Panc1 (cell line): Measurements from ENCODE around the gene TRIM59. TPM values are rescaled to one million over a fixed set of nuclear protein-coding genes. Genes with fewer than 3 reads are reported as not detected.

ENCODE experiments used
- ATAC-seq: fragments of 200-7000 bp; cut with Tn5 transposase; 2 replicates; pipeline ENCODE4 v1.9.1; 2020; ENCODE audit warnings: mild to moderate bottlenecking, moderate library complexity
- BruUV-seq: library from RNA; stranded (reverse); fragments of 400-500 nt; replicated peaks from 2 replicates; lab custom pipeline; 2021; lab: Mats Ljungman, UMichigan
- CTCF ChIA-PET: fragments of 300-600 bp; sonication (Branson Sonifier 250); formaldehyde crosslinking; loops from one replicate; lab custom pipeline; 2022; ENCODE audit warnings: antibody characterized with exemption; lab: Charles Lee
- POLR2A ChIA-PET: fragments of 300-600 bp; sonication (Branson Sonifier 250); formaldehyde crosslinking; loops from one replicate; lab custom pipeline; 2022; ENCODE audit warnings: antibody characterized with exemption; lab: Charles Lee
- DNase-seq: peaks from one replicate; pipeline ENCODE4 v3.0.0-alpha.2; 2010; ENCODE audit warnings: low read depth, low spot score
- H3K27ac ChIP-seq: 2 replicates; pipeline ENCODE4 v1.5.1; 2011; ENCODE audit warnings: mild to moderate bottlenecking, low read length, inconsistent platforms
- H3K27me3 ChIP-seq: fragments of 200-500 bp; sonication (Bioruptor generic); 2 replicates; pipeline ENCODE4 v1.6.0; 2014; ENCODE audit warnings: low read length, inconsistent platforms; ENCODE audit not compliant: control insufficient read depth, insufficient read depth
- H3K36me3 ChIP-seq: fragments of 200-500 bp; sonication (Bioruptor generic); 2 replicates; pipeline ENCODE4 v1.5.1; 2014; ENCODE audit warnings: inconsistent platforms, mild to moderate bottlenecking, low read length, moderate library complexity; ENCODE audit not compliant: control insufficient read depth, insufficient read depth
- H3K4me1 ChIP-seq: 2 replicates; pipeline ENCODE4 v1.5.1; 2011; ENCODE audit warnings: inconsistent platforms, mild to moderate bottlenecking, low read length, moderate library complexity; ENCODE audit not compliant: control insufficient read depth, insufficient read depth
- H3K4me3 ChIP-seq, 2 experiments: 2 replicates each; pipeline ENCODE4 v1.5.1; 2011 to 2012; ENCODE audit warnings: low read depth in 2 of 2, low read length in 2 of 2, mild to moderate bottlenecking in 2 of 2, inconsistent platforms in 1 of 2, moderate library complexity in 1 of 2
- H3K9me3 ChIP-seq: fragments of 200-500 bp; sonication (Bioruptor generic); 2 replicates; pipeline ENCODE4 v1.5.1; 2014; ENCODE audit warnings: low read depth, mild to moderate bottlenecking, inconsistent platforms, low read length, moderate library complexity; ENCODE audit not compliant: control insufficient read depth, insufficient read depth
- POLR2AphosphoS5 ChIP-seq: IDR thresholded peaks from 2 replicates; pipeline ENCODE4 v1.6.1; 2012; ENCODE audit warnings: mild to moderate bottlenecking, low read depth, low read length, moderate library complexity
- SIN3A ChIP-seq: IDR thresholded peaks from 2 replicates; pipeline ENCODE4 v1.6.1; 2012; ENCODE audit warnings: low read depth, mild to moderate bottlenecking, low read length, moderate library complexity, borderline replicate concordance; ENCODE audit not compliant: insufficient read depth
- TCF7L2 ChIP-seq: IDR thresholded peaks from 2 replicates; pipeline ENCODE4 v1.6.1; 2011; ENCODE audit warnings: mild to moderate bottlenecking, low read depth, low read length, inconsistent platforms
- in situ Hi-C: cut with HindIII; loops from 2 replicates; pipeline ENCODE4 v1.10.0; 2016; ENCODE audit warnings: low sequenced_read_pairs, low pct_unique_long_range_greater_than_20kb
- intact Hi-C: fragments of 100-400 bp; cut with micrococcal nuclease; formaldehyde crosslinking; loops from one replicate; pipeline ENCODE4 v1.10.0; 2022; ENCODE audit not compliant: unreplicated experiment
- total RNA-seq: library from RNA; stranded (reverse); gene quantifications from one replicate; pipeline ENCODE4 v1.2.1, GENCODE V29; 2021; ENCODE audit not compliant: unreplicated experiment
- TF ChIP-seq, protein P1 (sequence below): fragments of 450-650 bp; IDR thresholded peaks from 2 replicates; pipeline ENCODE4 v1.5.1; 2017; ENCODE audit warnings: mild to moderate bottlenecking
- TF ChIP-seq, protein P2 (sequence below), 2 experiments: IDR thresholded peaks; 2 replicates each; pipeline ENCODE4 v1.6.1; 2011 to 2012; ENCODE audit warnings: low read depth in 2 of 2, control low read depth in 1 of 2, low read length in 1 of 2, mild to moderate bottlenecking in 1 of 2, moderate library complexity in 1 of 2; ENCODE audit not compliant: insufficient read depth in 1 of 2

TRIM59 gene
- total RNA-seq, 1 experiment from 2014 or later, result 27.9 TPM

DNA sequence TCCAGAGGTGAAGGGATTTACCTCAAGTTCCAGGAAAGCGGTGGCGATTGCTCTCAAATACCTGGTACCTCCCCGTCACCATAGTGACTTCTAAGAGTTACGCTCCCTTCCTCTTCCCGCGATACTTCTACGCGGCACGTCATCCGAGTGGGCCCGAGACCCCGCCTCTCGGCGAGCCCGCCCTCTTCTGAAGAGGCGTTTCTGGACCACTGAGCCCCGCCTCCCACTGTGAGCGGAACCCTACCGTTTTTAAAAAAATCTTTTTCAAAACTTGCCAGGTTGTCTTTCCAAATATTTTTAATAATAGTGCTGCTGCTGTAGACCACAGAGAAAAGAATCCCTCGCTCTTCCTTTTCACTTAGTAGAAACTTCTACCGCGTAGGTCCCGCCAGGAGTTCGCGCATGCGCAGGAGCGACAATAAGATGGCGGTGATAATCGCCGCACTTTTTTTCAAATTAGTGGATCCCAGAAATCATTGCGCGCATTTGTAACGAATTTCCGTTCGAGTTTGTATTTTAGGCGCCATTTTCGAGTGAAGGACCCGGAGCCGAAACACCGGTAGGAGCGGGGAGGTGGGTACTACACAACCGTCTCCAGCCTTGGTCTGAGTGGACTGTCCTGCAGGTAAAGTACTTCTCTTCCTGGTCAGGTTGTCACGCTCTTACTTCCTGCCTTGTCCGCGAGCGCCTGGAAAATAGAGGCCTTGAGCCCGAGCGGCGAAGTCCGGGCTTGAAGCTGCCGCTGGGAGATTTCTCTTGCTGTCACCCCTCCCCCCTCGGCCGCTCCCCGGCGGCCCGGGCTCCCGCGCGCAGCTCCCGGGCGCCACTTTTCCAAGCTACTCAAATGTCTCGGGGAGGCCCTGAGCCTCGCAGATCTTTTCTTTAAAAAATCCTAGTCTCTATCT, 50.2 kb downstream of the TRIM59 start, which contains the start of the genes IFT80 and SMC4:
IFT80 (minus strand) TSS at position 101 of the 905 bp plus-strand sequence. CDS start 14,625 bp downstream, outside the sequence.
SMC4 (plus strand) TSS at position 526 of the 905 bp plus-strand sequence. CDS start 1,177 bp downstream, outside the sequence.
- intact Hi-C loops (no loop called here), in situ Hi-C loops (no loop called here)
- H3K4me3 ChIP-seq, result peak within 1 kb of the TSS; percentile 71 to 99
- ATAC-seq, result peak; percentile 95
- peaks cover 21% of the 10 kb centered on the region for H3K36me3 ChIP-seq
- H3K9me3 ChIP-seq, result no peaks in the 10 kb centered on the region
- no peaks in the 10 kb centered on the region for H3K27me3 ChIP-seq
- BruUV-seq, result no TSS peak
- peak within 1 kb of the TSS; percentile 100 for H3K27ac ChIP-seq
- TF ChIP-seq TCF7L2 (no peak; the same call in none of the 2 replicates), SIN3A (peak; percentile 99), POLR2AphosphoS5 (peak; percentile 77)
- TF ChIP-seq, protein P1, sequence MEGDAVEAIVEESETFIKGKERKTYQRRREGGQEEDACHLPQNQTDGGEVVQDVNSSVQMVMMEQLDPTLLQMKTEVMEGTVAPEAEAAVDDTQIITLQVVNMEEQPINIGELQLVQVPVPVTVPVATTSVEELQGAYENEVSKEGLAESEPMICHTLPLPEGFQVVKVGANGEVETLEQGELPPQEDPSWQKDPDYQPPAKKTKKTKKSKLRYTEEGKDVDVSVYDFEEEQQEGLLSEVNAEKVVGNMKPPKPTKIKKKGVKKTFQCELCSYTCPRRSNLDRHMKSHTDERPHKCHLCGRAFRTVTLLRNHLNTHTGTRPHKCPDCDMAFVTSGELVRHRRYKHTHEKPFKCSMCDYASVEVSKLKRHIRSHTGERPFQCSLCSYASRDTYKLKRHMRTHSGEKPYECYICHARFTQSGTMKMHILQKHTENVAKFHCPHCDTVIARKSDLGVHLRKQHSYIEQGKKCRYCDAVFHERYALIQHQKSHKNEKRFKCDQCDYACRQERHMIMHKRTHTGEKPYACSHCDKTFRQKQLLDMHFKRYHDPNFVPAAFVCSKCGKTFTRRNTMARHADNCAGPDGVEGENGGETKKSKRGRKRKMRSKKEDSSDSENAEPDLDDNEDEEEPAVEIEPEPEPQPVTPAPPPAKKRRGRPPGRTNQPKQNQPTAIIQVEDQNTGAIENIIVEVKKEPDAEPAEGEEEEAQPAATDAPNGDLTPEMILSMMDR, result no peak
- TF ChIP-seq, protein P2, sequence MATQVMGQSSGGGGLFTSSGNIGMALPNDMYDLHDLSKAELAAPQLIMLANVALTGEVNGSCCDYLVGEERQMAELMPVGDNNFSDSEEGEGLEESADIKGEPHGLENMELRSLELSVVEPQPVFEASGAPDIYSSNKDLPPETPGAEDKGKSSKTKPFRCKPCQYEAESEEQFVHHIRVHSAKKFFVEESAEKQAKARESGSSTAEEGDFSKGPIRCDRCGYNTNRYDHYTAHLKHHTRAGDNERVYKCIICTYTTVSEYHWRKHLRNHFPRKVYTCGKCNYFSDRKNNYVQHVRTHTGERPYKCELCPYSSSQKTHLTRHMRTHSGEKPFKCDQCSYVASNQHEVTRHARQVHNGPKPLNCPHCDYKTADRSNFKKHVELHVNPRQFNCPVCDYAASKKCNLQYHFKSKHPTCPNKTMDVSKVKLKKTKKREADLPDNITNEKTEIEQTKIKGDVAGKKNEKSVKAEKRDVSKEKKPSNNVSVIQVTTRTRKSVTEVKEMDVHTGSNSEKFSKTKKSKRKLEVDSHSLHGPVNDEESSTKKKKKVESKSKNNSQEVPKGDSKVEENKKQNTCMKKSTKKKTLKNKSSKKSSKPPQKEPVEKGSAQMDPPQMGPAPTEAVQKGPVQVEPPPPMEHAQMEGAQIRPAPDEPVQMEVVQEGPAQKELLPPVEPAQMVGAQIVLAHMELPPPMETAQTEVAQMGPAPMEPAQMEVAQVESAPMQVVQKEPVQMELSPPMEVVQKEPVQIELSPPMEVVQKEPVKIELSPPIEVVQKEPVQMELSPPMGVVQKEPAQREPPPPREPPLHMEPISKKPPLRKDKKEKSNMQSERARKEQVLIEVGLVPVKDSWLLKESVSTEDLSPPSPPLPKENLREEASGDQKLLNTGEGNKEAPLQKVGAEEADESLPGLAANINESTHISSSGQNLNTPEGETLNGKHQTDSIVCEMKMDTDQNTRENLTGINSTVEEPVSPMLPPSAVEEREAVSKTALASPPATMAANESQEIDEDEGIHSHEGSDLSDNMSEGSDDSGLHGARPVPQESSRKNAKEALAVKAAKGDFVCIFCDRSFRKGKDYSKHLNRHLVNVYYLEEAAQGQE (IDR thresholded peaks at IDR 0.05; ENCODE audit: insufficient read depth in 1 of 2, low read depth in 2 of 2, low read length in 1 of 2), result peak in 1 of 2 experiments; percentile 39; a peak in 1 of 4 replicates
- ChIA-PET CTCF (no interaction called here), POLR2A (no interaction called here)
- DNase-seq, result peak; percentile 85
- peaks cover 19% of the 10 kb centered on the region for H3K4me1 ChIP-seq

DNA sequence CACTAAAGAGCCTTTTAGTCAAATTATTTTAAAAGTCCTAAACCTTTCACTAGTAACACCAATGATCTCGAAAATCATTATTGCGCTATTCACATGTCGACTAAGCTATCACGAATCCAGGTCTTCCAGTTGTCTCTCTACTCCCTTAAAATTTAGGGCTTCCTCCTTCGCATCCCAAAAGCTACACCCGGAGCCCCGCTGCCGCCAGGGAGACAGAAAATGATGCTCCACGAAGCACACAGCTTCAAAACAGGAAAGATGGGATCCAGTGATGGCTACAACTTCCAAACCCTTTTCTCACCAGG, 50.8 kb downstream of the TRIM59 start:
- H3K4me3 ChIP-seq, result peak overlapping the region; percentile 71 to 99
- TF ChIP-seq, protein P2 (IDR thresholded peaks at IDR 0.05; ENCODE audit: insufficient read depth in 1 of 2, low read depth in 2 of 2, low read length in 1 of 2), result no peak
- no peak; the same call in 1 of the 2 replicates for TF ChIP-seq POLR2AphosphoS5
- 0 out of 2 replicates have a peak, but pooled peaks have one; percentile 46 for TF ChIP-seq SIN3A
- TF ChIP-seq, protein P1, result no peak
- in situ Hi-C loops, result no loop called here
- peak; percentile 5 for ATAC-seq
- no peaks in the 10 kb centered on the region for H3K9me3 ChIP-seq
- no peaks in the 10 kb centered on the region for H3K27me3 ChIP-seq
- ChIA-PET POLR2A (no interaction called here), CTCF (no interaction called here)
- DNase-seq, result no peak
- intact Hi-C loops, result no loop called here
- peaks cover 18% of the 10 kb centered on the region for H3K36me3 ChIP-seq
- BruUV-seq, result no TSS peak
- H3K27ac ChIP-seq, result peak overlapping the region; percentile 100
- H3K4me1 ChIP-seq, result peaks cover 13% of the 10 kb centered on the region
